ENCODE results near the gene C16orf96.

C16orf96 gene

GRCh38 chr16:4640572-4641305, 84.6 kb downstream of the C16orf96 start:
- no peak overlapping the region for H3K27ac ChIP-seq (ENCODE audit: low read length)
- no peak for TF ChIP-seq CTCF (IDR thresholded peaks at IDR 0.05; ENCODE audit: low read depth, low read length)
- TF ChIP-seq EZH2phosphoT487 (IDR thresholded peaks at IDR 0.05; ENCODE audit: low read depth), result no peak
- H3K4me2 ChIP-seq (ENCODE audit: low read length), result no peak overlapping the region
- no peak overlapping the region for H3K9ac ChIP-seq (ENCODE audit: low read length)
- H3K4me1 ChIP-seq (ENCODE audit: low read length), result no peaks in the 10 kb centered on the region
- no peaks in the 10 kb centered on the region for H3K27me3 ChIP-seq (ENCODE audit: low read depth, low read length)
- H3K9me3 ChIP-seq (ENCODE audit: insufficient read depth, low read length), result no peaks in the 10 kb centered on the region
- no peak overlapping the region for H3K4me3 ChIP-seq (ENCODE audit: low read length)
- peaks cover 35% of the 10 kb centered on the region for H4K20me1 ChIP-seq (ENCODE audit: insufficient read depth, low read length)
- H3K36me3 ChIP-seq (replicated peaks; ENCODE audit: low read depth, low read length), result no peaks in the 10 kb centered on the region
- H3K79me2 ChIP-seq (ENCODE audit: low read length), result peaks cover 80% of the 10 kb centered on the region
- no peak overlapping the region for H2AFZ ChIP-seq (ENCODE audit: low read depth, low read length)

- H3K9me3 ChIP-seq (ENCODE audit: insufficient read depth, low read length), result no peaks in the 10 kb centered on the region
- H4K20me1 ChIP-seq (ENCODE audit: insufficient read depth, low read length), result peaks cover 34% of the 10 kb centered on the region
- H3K9ac ChIP-seq (ENCODE audit: low read length), result no peak overlapping the region
- H3K4me1 ChIP-seq (ENCODE audit: low read length), result no peaks in the 10 kb centered on the region
- H3K79me2 ChIP-seq (ENCODE audit: low read length), result peaks cover 77% of the 10 kb centered on the region
- H2AFZ ChIP-seq (ENCODE audit: low read depth, low read length), result no peak overlapping the region
- no peak overlapping the region for H3K27ac ChIP-seq (ENCODE audit: low read length)
- no peak overlapping the region for H3K4me3 ChIP-seq (ENCODE audit: low read length)
- no peaks in the 10 kb centered on the region for H3K36me3 ChIP-seq (replicated peaks; ENCODE audit: low read depth, low read length)
- H3K27me3 ChIP-seq (ENCODE audit: low read depth, low read length), result no peaks in the 10 kb centered on the region
- no peak overlapping the region for H3K4me2 ChIP-seq (ENCODE audit: low read length)
- TF ChIP-seq CTCF (IDR thresholded peaks at IDR 0.05; ENCODE audit: low read depth, low read length) (no peak), EZH2phosphoT487 (IDR thresholded peaks at IDR 0.05; ENCODE audit: low read depth) (no peak)
Observed at GRCh38 chr16:4641306-4641687, 85.2 kb downstream of the C16orf96 start.

GRCh38 chr16:4641895-4642294, 85.8 kb downstream of the C16orf96 start:
- Histone ChIP-seq H3K9ac (ENCODE audit: low read length) (no peak overlapping the region), H3K36me3 (replicated peaks; ENCODE audit: low read depth, low read length) (no peaks in the 10 kb centered on the region), H3K27ac (ENCODE audit: low read length) (no peak overlapping the region), H3K4me2 (ENCODE audit: low read length) (no peak overlapping the region), H4K20me1 (ENCODE audit: insufficient read depth, low read length) (peaks cover 33% of the 10 kb centered on the region), H3K4me1 (ENCODE audit: low read length) (no peaks in the 10 kb centered on the region), H3K9me3 (ENCODE audit: insufficient read depth, low read length) (no peaks in the 10 kb centered on the region), H3K4me3 (ENCODE audit: low read length) (no peak overlapping the region), H2AFZ (ENCODE audit: low read depth, low read length) (no peak overlapping the region), H3K79me2 (ENCODE audit: low read length) (peaks cover 80% of the 10 kb centered on the region), H3K27me3 (ENCODE audit: low read depth, low read length) (no peaks in the 10 kb centered on the region)
- TF ChIP-seq CTCF (IDR thresholded peaks at IDR 0.05; ENCODE audit: low read depth, low read length) (no peak), EZH2phosphoT487 (IDR thresholded peaks at IDR 0.05; ENCODE audit: low read depth) (no peak)

- Histone ChIP-seq H3K36me3 (replicated peaks; ENCODE audit: low read depth, low read length) (peaks cover 6% of the 10 kb centered on the region), H3K9me3 (ENCODE audit: insufficient read depth, low read length) (no peaks in the 10 kb centered on the region), H3K27ac (ENCODE audit: low read length) (no peak overlapping the region), H3K27me3 (ENCODE audit: low read depth, low read length) (no peaks in the 10 kb centered on the region), H3K4me2 (ENCODE audit: low read length) (no peak overlapping the region), H2AFZ (ENCODE audit: low read depth, low read length) (no peak overlapping the region), H4K20me1 (ENCODE audit: insufficient read depth, low read length) (peaks cover 14% of the 10 kb centered on the region; the same call in 1 of the 2 replicates), H3K4me1 (ENCODE audit: low read length) (no peaks in the 10 kb centered on the region), H3K9ac (ENCODE audit: low read length) (no peak overlapping the region), H3K79me2 (ENCODE audit: low read length) (peaks cover 48% of the 10 kb centered on the region), H3K4me3 (ENCODE audit: low read length) (no peak overlapping the region)
- TF ChIP-seq CTCF (IDR thresholded peaks at IDR 0.05; ENCODE audit: low read depth, low read length) (no peak), EZH2phosphoT487 (IDR thresholded peaks at IDR 0.05; ENCODE audit: low read depth) (no peak)
Observed at GRCh38 chr16:4646773-4647643, 90.9 kb downstream of the C16orf96 start.
